ENCODE data around the gene HABP4. TPM values are rescaled to one million over a fixed set of nuclear protein-coding genes. Genes with fewer than 3 reads are reported as not detected.

The HABP4 gene
- polyA plus RNA-seq, 10 donors: 9.1 to 15.1 (median 11.4) TPM

- no peak for DNase-seq
Observed at GRCh38 chr9:96464426-96464825, 14.5 kb downstream of the HABP4 start.

- no peak for DNase-seq
Observed at GRCh38 chr9:96467784-96468183, 17.8 kb downstream of the HABP4 start.

- DNase-seq: no peak
Observed at GRCh38 chr9:96476013-96476412, 26.0 kb downstream of the HABP4 start.

- no peak for DNase-seq
Observed at GRCh38 chr9:96476591-96476990, 26.6 kb downstream of the HABP4 start.

DNA sequence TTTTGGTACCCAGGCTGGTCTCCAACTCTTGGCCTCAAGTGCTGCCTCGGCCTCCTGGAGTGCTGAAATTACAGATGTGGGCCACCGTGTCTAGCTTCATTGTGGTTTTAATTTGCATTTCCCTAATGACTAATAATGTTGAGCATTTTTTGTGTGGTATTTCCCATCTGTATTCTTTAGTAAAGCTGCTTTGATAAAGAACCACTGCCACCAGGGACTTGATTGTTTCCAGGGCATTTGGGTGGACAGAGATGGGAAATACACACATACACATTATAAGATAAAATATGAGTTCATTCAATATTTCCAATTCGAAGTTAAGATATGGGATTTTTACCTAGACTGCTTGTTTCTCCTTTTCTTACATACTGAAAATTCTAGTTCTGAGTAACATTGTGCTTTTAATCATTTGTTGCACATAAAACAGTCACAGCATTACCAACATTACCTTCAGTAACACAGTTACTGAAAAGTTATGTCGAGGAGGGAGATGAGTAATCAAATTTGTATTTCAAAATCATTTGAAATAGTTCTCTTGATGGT lies 28.9 kb downstream of the HABP4 start:
- DNase-seq: no peak

DNA sequence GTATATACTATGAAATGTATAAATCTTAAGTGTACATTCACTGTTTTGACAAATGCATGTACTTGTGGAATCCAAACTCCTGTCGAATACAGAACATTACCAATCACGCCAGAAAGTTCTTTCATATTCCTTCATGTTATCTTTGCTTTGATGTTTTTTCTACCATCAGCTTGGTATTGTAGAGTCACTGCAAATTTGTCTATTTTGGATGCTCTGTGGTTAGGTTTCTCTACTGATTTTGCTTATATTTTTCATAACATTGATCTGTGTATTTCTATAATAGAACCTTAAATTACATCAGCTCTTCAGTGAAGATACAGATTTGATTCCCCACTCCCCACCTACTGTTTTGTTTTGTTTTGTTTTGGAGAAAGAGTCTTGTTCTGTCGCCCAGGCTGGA lies 30.8 kb downstream of the HABP4 start:
- no peak for DNase-seq

DNA sequence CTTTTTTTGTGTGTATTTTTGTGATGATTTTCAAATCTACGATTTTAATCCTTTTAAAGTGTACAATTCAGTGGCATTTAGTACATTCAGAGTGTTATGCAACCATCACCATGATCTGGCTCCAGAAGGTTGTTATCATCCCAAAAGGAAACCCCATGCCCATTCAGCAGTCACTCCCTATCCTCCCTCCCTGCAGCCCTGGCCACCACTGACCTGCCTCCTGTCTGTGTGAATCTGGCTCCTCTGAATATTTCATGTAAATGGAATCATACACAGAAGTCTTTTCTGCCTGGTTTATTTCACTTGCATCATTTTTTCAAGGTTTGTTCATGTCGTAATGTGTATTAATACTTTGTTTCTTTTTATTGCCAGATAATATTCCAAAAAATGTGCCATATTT lies 32.5 kb downstream of the HABP4 start:
- no peak for DNase-seq

DNA sequence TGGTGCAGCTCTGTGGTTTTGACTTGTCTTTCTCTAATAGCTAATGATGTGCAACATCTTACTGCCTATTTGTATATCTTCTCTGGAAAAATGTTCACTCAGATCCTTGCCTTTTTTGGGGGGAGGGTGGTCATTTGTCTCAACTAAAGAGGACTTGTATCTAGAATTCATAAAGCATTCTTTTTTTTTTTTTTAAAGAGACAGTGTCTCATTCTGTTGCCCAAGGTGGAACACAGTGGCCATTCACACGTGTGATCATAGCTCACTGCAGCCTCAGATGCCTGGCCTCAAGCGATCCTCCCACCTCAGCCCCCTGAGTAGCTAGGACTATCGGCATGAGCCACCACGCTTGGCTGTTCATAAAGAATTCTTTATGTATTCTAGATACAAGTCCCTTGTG lies 33.2 kb downstream of the HABP4 start:
- no peak for DNase-seq

GRCh38 chr9:96483733-96484390 lies 33.9 kb downstream of the HABP4 start:
- DNase-seq: no peak

- no peak for DNase-seq
Observed at GRCh38 chr9:96484521-96484931, 34.6 kb downstream of the HABP4 start.

DNA sequence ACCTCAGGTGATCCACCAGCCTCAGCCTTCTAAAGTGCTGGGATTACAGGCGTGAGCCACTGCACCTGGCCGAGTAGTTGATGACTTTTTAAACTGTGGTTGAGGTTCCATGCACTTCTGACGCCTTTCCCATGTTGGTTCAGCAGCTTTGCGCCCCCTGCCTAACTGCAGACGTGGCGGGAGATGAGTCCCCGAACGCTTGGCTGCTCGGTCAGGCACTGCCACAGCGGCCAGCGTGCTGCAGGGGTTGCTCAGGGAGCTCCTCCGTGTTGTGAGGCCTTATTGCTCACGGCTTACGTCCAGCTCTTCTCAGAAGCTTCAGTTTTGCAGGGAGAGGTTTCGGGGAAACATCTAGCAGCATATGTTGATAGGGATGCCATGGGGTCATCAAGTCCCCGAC lies 35.3 kb downstream of the HABP4 start:
- DNase-seq: no peak

GRCh38 chr9:96486386-96487028 lies 36.5 kb downstream of the HABP4 start:
- peak; percentile 34 to 70 (median 51) for DNase-seq

- no peak for DNase-seq
Observed at GRCh38 chr9:96487029-96487396, 37.0 kb downstream of the HABP4 start.

GRCh38 chr9:96487949-96488348 lies 38.0 kb downstream of the HABP4 start:
- peak in 1 of 3 donors; percentile 32 for DNase-seq

DNA sequence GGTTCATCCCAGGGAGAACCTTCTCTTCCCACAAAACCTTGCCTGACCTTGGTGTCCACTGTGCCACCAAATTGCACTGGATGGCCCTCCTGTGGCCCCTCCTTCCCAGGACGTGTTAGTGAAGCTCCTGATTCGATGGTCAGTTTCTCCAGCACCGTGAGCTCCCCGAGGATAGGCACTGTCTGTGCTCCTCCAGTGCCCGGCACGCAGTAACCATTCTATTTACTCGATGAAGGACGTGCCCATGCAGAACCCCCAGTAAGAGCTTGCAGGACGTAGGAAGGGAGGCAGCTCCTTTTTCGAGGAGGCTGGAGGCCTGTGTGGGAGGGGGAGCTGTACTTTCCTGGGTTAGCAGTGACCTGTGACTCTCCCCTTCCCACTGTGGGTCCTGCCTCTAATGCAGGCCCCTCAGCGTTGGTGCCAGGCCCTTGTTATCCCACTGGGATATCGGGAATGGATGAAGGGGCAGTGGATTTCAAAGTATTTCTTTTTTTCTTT lies 39.6 kb downstream of the HABP4 start:
- DNase-seq: no peak

DNA sequence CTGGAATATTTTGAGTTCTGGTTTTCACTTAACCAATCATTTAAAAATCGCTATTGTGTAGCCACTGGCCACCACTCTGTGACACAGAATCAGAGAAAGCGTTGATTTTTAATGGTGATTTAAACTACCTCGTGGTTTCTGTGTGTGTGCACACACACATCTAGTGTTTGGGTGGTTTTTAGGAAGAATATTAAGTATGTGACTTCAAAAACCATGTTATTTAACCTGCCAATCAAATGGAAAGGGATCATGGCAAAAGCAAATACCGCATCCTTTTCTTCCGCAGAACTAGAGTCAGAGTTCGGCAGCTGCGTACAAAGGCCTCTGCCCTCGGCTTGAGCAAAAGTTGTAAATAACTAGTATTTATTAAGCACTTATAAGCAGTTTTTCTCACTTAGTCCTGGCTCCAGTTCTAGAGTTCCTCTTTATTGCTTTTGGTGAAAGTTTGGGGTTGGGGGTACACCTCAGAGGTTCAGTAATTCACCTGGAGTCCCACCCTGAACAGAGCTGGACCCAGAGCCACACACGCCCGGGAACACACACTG lies 40.6 kb downstream of the HABP4 start:
- DNase-seq: no peak

- no peak for DNase-seq
Observed at GRCh38 chr9:96491079-96491879, 41.3 kb downstream of the HABP4 start.

DNA sequence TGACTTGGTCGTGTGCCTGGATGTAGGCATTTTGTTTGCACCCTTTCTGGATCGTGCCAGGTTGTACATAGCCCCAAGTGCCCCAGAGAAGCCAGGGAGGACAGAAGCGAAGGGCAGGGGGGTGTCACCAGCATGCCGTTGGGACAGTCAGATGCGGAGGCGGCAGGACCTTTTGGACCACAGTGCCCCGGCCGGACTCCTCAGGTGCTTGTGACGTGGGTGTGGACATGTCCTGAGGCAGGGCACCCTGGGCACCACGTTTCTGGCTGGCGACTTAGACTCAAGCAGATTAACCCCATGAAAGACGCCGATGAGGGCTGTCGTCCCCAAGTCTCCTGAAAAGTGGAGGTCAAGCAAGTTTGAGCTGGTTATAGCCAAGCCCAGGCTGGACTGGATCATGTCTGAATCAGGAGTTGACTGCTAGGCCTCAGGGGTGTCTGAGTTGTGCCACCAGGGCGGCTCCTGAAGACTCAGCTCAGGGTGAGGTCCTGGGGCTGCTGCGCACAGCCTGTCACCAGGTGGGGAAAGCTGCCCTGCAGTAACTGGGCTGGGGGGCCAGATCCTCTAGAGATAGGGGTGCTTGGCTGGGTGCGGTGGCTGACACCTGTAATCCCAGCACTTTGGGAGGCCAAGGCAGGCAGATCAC lies 42.0 kb downstream of the HABP4 start:
- DNase-seq: no peak

DNA sequence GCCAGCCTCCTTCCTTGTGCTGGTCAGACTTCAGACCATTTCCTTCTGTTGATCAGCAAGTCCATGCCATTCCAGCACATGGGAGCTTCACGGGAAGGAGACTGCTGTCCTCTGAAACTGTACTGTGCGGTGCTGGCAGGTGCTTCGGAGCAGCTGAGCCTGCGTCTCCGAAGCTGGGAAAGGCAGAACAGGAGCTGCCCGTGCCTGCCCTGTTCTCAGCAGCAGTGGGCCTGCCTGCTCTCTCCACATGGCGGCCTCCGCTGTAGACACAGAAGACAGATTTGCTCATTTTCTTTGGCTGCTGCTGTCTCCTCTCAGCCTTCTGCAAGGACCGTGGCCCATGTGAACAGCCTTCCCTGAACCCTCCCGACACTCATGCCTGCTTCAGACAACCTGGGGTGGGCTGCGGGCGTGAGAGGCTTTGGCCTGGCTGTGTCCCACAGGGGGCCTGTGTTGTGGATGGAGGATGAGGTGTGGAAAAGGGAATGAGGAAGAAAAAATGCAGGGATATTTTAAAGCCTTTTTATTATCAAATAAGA lies 43.1 kb downstream of the HABP4 start:
- peak in 1 of 3 donors; percentile 12 for DNase-seq

DNA sequence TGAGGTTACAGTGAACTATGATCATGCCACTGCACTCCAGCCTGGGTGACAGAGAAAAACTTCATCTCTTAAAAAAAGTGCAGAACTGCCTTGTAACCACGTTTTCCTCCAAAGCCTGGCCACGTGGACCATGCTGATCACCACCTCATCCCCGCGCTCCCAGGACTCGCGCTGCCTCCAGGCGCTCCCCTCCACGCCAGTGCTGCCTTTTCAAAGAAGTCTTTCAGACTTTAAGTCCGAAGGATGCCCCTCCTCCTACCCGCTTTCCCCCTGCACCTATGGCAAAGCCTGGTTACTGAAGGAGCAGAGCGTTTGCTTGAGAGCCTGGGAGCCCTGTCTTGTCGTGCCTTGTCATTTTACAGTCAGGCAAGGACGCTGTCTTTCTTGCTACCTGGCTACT lies 43.8 kb downstream of the HABP4 start:
- DNase-seq: no peak

DNA sequence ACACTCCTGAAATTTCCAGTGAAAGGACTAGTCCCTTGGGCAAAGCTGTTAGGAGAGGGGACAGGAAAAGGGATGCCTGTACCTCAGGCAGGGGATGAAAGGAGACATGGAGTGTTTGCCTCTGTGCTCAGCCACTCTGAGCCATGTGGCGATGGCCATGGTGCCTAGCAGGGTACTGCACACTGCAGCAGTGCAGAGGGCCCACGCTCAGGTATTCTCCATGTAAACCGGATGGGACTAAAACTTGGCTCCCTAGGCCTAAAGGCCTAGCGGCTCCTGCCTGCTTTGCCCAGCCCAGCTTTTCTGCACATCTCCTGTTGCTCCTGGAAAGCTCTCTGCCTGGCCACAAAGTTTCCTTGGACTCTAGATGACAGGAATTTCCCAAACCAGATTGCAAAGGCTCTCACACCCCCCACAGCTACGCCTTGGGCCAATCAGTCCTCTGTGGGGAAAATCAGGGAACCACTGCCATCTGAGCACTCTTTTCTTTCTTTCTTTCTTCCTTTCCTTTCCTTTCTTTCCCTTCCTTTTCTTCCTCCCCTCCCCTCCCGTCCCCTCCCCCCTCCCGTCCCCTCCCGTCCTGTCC lies 44.3 kb downstream of the HABP4 start:
- no peak for DNase-seq

Measured in muscle of back (tissue), 11 donors.